Stimulated activated CD4-positive, alpha-beta T cell treated with anti-CD3 and anti-CD28 coated beads, Interleukin-12 subunit alpha, Interleukin-12 subunit beta, amount 100 ng/mL, for 48 hours (primary cell): Measurements from ENCODE around the gene CEP76.
"Not testable (repeated sequence)": the region's sequence is repeated elsewhere in the genome, so short reads cannot be mapped to it uniquely, and the experiment has no call there.

Experiments used
- DNase-seq, 3 donors: peaks; one replicate each; pipeline ENCODE4 v3.0.0-alpha.2; 2020; ENCODE audit warnings: low read depth in 2 of 3, low spot score in 1 of 3

Gene CEP76

GRCh38 chr18:12645254-12645653 is 57.3 kb downstream of the CEP76 start:
- no peak for DNase-seq

- not testable (repeated sequence) for DNase-seq
These were observed 58.8 kb downstream of the CEP76 start for GRCh38 chr18:12643756-12644155.

GRCh38 chr18:12640881-12641200 is 61.7 kb downstream of the CEP76 start:
- no peak for DNase-seq

GRCh38 chr18:12639990-12640880 is 62.3 kb downstream of the CEP76 start:
- DNase-seq: no peak

GRCh38 chr18:12638644-12639124 is 63.8 kb downstream of the CEP76 start:
- DNase-seq: no peak

GRCh38 chr18:12637901-12638643 is 64.5 kb downstream of the CEP76 start:
- DNase-seq: no peak

- no peak for DNase-seq
These were observed 65.1 kb downstream of the CEP76 start for GRCh38 chr18:12637393-12637792.

GRCh38 chr18:12631831-12632477 is 70.6 kb downstream of the CEP76 start:
- DNase-seq: no peak

- no peak for DNase-seq
These were observed 72.4 kb downstream of the CEP76 start for GRCh38 chr18:12630136-12630535.

GRCh38 chr18:12628706-12629702 is 73.5 kb downstream of the CEP76 start:
- no peak for DNase-seq

- not testable (repeated sequence) for DNase-seq
These were observed 75.3 kb downstream of the CEP76 start for GRCh38 chr18:12627199-12627598.

GRCh38 chr18:12625241-12625640 is 77.3 kb downstream of the CEP76 start:
- DNase-seq: no peak
